ENCODE results near the gene IFNA14. TPM values are rescaled to one million over a fixed set of nuclear protein-coding genes. Genes with fewer than 3 reads are reported as not detected.
A peak's percentile ranks its signal among the peaks of the same experiment; 100 is the strongest.
"Not testable (repeated sequence)": the region's sequence is repeated elsewhere in the genome, so short reads cannot be mapped to it uniquely, and the experiment has no call there.

The IFNA14 gene
- total RNA-seq, 1 experiment from 2014 or later = not detected

GRCh38 chr9:21228122-21228521 lies 11.7 kb downstream of the IFNA14 start, which contains the start of gene IFNA17:
Gene IFNA17, minus strand, starts transcription at chr9:21228222. Its CDS starts 49 bp downstream, at chr9:21228173.
- ChIA-PET CTCF (no interaction called here), POLR2A (no interaction called here)
- no peaks in the 10 kb centered on the region for H3K4me1 Mint-ChIP-seq (ENCODE audit: low read depth, unreplicated experiment)
- H3K36me3 Mint-ChIP-seq (ENCODE audit: insufficient read depth, unreplicated experiment) = no peaks in the 10 kb centered on the region
- Histone ChIP-seq H3K36me3 (ENCODE audit: control insufficient read depth, insufficient read depth, low read length) (no peaks in the 10 kb centered on the region), H3K27me3 (replicated peaks; ENCODE audit: control insufficient read depth, insufficient read depth, low read length) (no peaks in the 10 kb centered on the region), H3K9me3 (no peaks in the 10 kb centered on the region), H3K4me1 (no peaks in the 10 kb centered on the region), H3K4me3 (ENCODE audit: low read depth, low read length) (no peak within 1 kb of the TSS)
- TF ChIP-seq, protein P1, sequence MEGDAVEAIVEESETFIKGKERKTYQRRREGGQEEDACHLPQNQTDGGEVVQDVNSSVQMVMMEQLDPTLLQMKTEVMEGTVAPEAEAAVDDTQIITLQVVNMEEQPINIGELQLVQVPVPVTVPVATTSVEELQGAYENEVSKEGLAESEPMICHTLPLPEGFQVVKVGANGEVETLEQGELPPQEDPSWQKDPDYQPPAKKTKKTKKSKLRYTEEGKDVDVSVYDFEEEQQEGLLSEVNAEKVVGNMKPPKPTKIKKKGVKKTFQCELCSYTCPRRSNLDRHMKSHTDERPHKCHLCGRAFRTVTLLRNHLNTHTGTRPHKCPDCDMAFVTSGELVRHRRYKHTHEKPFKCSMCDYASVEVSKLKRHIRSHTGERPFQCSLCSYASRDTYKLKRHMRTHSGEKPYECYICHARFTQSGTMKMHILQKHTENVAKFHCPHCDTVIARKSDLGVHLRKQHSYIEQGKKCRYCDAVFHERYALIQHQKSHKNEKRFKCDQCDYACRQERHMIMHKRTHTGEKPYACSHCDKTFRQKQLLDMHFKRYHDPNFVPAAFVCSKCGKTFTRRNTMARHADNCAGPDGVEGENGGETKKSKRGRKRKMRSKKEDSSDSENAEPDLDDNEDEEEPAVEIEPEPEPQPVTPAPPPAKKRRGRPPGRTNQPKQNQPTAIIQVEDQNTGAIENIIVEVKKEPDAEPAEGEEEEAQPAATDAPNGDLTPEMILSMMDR (IDR thresholded peaks at IDR 0.05; ENCODE audit: insufficient read depth in 1 of 2, low read depth in 1 of 2, low read length in 1 of 2, severe bottlenecking in 1 of 2, unreplicated experiment in 1 of 2) = no peak
- H3K4me3 Mint-ChIP-seq (ENCODE audit: unreplicated experiment) = no peak within 1 kb of the TSS
- no peak for DNase-seq
- no TSS peak for BruUV-seq (replicated peaks)
- intact Hi-C loops (cut with micrococcal nuclease; ENCODE audit: unreplicated experiment) = no loop called here
- H3K9me3 Mint-ChIP-seq (ENCODE audit: unreplicated experiment) = no peaks in the 10 kb centered on the region
- no peak within 1 kb of the TSS for H3K27ac Mint-ChIP-seq (ENCODE audit: unreplicated experiment)
- H3K27me3 Mint-ChIP-seq (ENCODE audit: insufficient read depth, unreplicated experiment) = peaks cover 2% of the 10 kb centered on the region

DNA sequence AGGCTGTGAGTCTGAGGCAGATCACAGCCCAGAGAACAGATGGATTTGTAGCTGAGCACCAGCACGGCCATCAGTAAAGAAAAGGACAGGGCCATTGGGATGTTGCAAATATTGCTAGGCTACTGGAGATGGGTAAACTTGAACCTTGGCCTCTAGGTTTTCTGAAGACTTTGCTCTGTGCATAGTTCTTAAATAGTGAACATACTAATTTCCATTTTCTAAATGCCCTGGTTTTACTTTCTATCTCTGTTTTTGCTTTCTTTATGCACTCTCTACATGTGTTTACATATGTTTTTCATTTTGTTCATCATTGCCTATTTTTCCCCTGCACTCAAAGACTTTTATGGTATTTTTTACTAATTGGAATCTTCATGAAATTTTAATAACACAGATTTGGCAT lies 22.6 kb downstream of the IFNA14 start, which contains the start of gene IFNA16:
Gene IFNA16 (minus strand): TSS at position 101 of the 400 bp plus-strand sequence. CDS start 6 bp downstream, at position 95.
- H3K36me3 Mint-ChIP-seq (ENCODE audit: insufficient read depth, unreplicated experiment); H3K9me3 ChIP-seq; H3K9me3 Mint-ChIP-seq (ENCODE audit: unreplicated experiment); H3K27ac Mint-ChIP-seq (ENCODE audit: unreplicated experiment); DNase-seq; CTCF ChIA-PET; BruUV-seq (replicated peaks); H3K4me3 Mint-ChIP-seq (ENCODE audit: unreplicated experiment); H3K4me1 ChIP-seq; H3K36me3 ChIP-seq (ENCODE audit: control insufficient read depth, insufficient read depth, low read length); H3K4me3 ChIP-seq (ENCODE audit: low read depth, low read length); H3K27me3 ChIP-seq (replicated peaks; ENCODE audit: control insufficient read depth, insufficient read depth, low read length); H3K4me1 Mint-ChIP-seq (ENCODE audit: low read depth, unreplicated experiment); POLR2A ChIA-PET: not testable (repeated sequence)
- peaks cover 16% of the 10 kb centered on the region for H3K27me3 Mint-ChIP-seq (ENCODE audit: insufficient read depth, unreplicated experiment)
- intact Hi-C loops (cut with micrococcal nuclease; ENCODE audit: unreplicated experiment) = loop anchor here (10.0 kb wide), 1 partner anchor 238 kb away; no protein-coding TSS in a partner anchor

- H3K36me3 ChIP-seq (ENCODE audit: control insufficient read depth, insufficient read depth, low read length); H3K4me1 ChIP-seq; H3K4me1 Mint-ChIP-seq (ENCODE audit: low read depth, unreplicated experiment); BruUV-seq (replicated peaks); H3K27me3 Mint-ChIP-seq (ENCODE audit: insufficient read depth, unreplicated experiment); H3K4me3 Mint-ChIP-seq (ENCODE audit: unreplicated experiment); POLR2A ChIA-PET; DNase-seq; H3K4me3 ChIP-seq (ENCODE audit: low read depth, low read length); H3K9me3 Mint-ChIP-seq (ENCODE audit: unreplicated experiment); H3K9me3 ChIP-seq; H3K27ac Mint-ChIP-seq (ENCODE audit: unreplicated experiment); H3K27me3 ChIP-seq (replicated peaks; ENCODE audit: control insufficient read depth, insufficient read depth, low read length); H3K36me3 Mint-ChIP-seq (ENCODE audit: insufficient read depth, unreplicated experiment): not testable (repeated sequence)
- TF ChIP-seq, protein P1 (IDR thresholded peaks at IDR 0.05; ENCODE audit: insufficient read depth in 1 of 2, low read depth in 1 of 2, low read length in 1 of 2, severe bottlenecking in 1 of 2, unreplicated experiment in 1 of 2) = peak in 1 of 2 experiments; percentile 32
- intact Hi-C loops (cut with micrococcal nuclease; ENCODE audit: unreplicated experiment) = loop anchor here (10.0 kb wide), 1 partner anchor 241 kb away; no protein-coding TSS in a partner anchor
- CTCF ChIA-PET = interaction anchor here (0.6 kb wide), 1 partner anchor 19 kb away, joined by 3 read pairs; no protein-coding TSS in a partner anchor
Observed at GRCh38 chr9:21213411-21214326, 26.1 kb downstream of the IFNA14 start.

DNA sequence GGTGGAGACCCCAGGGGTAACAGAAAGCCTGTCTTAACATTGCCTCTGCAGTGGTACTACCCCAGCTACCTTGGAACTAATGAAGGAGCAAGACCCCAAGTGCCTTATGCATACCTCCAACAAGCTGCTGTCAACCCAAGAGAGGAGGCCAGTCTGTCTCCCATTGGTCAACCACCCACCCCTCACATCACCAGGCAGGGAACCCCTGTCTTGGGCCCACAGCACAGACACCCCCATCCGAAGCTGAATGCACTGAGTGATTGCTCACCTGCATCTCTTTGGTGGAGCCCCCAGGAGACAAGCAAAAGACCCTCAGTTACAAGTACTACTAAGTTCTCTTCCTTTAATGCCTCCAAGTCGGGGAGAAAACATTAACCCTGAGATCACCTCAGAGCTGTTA lies 27.6 kb downstream of the IFNA14 start:
- H3K4me1 ChIP-seq; CTCF ChIA-PET; H3K36me3 ChIP-seq (ENCODE audit: control insufficient read depth, insufficient read depth, low read length); H3K36me3 Mint-ChIP-seq (ENCODE audit: insufficient read depth, unreplicated experiment); BruUV-seq (replicated peaks); H3K4me3 ChIP-seq (ENCODE audit: low read depth, low read length); H3K27me3 Mint-ChIP-seq (ENCODE audit: insufficient read depth, unreplicated experiment); DNase-seq; H3K4me1 Mint-ChIP-seq (ENCODE audit: low read depth, unreplicated experiment); POLR2A ChIA-PET; H3K9me3 ChIP-seq; H3K9me3 Mint-ChIP-seq (ENCODE audit: unreplicated experiment); H3K27ac Mint-ChIP-seq (ENCODE audit: unreplicated experiment); H3K4me3 Mint-ChIP-seq (ENCODE audit: unreplicated experiment); H3K27me3 ChIP-seq (replicated peaks; ENCODE audit: control insufficient read depth, insufficient read depth, low read length): not testable (repeated sequence)
- intact Hi-C loops (cut with micrococcal nuclease; ENCODE audit: unreplicated experiment) = loop anchor here (10.0 kb wide), 1 partner anchor 243 kb away; no protein-coding TSS in a partner anchor

DNA sequence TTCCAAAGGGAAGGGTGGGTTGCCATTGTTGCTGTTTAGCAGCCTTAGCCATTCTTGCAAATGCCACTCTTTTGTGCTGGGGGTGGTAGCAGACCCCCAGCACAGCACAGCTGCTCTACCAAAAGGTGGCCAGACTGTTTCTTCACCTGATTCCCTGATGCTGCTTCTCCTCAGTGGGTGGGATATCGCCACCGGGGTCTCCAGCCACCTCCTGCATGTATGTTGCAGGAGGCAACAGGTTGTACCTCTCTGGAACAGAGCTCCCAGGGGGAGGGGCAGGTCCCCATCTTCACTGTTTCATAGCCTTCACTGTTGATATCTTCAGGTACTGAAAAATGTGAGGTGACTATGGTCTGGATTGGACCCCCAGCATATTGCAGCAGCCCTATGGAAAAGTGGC lies 29.0 kb downstream of the IFNA14 start:
- BruUV-seq (replicated peaks); H3K27me3 Mint-ChIP-seq (ENCODE audit: insufficient read depth, unreplicated experiment); DNase-seq: not testable (repeated sequence)

More for the DNA sequence above, 29.0 kb downstream of the IFNA14 start:
- H3K27me3 ChIP-seq (replicated peaks; ENCODE audit: control insufficient read depth, insufficient read depth, low read length); H3K9me3 Mint-ChIP-seq (ENCODE audit: unreplicated experiment); H3K27ac Mint-ChIP-seq (ENCODE audit: unreplicated experiment); H3K4me1 ChIP-seq; H3K36me3 ChIP-seq (ENCODE audit: control insufficient read depth, insufficient read depth, low read length); CTCF ChIA-PET; POLR2A ChIA-PET; H3K4me3 Mint-ChIP-seq (ENCODE audit: unreplicated experiment); H3K9me3 ChIP-seq; H3K36me3 Mint-ChIP-seq (ENCODE audit: insufficient read depth, unreplicated experiment); H3K4me3 ChIP-seq (ENCODE audit: low read depth, low read length); H3K4me1 Mint-ChIP-seq (ENCODE audit: low read depth, unreplicated experiment): not testable (repeated sequence)
- intact Hi-C loops (cut with micrococcal nuclease; ENCODE audit: unreplicated experiment) = loop anchor here (10.0 kb wide), 1 partner anchor 244 kb away; no protein-coding TSS in a partner anchor
